Fibroblast of the aortic adventitia (primary cell): ENCODE data around the gene JAK1. TPM values are rescaled to one million over a fixed set of nuclear protein-coding genes. Genes with fewer than 3 reads are reported as not detected.

ENCODE experiments used
- DNase-seq: peaks from one replicate; pipeline ENCODE4 v3.0.0-alpha.2; 2010; ENCODE audit warnings: low read depth
- H3K4me3 ChIP-seq: 2 replicates; pipeline ENCODE4 v1.5.1; 2011; ENCODE audit warnings: low read depth, mild to moderate bottlenecking, control low read depth, low read length, moderate library complexity
- CTCF ChIP-seq: IDR thresholded peaks from 2 replicates; pipeline ENCODE4 v1.5.1; 2011; ENCODE audit warnings: mild to moderate bottlenecking, low read length, control low read depth, inconsistent platforms; ENCODE audit not compliant: insufficient read depth
- total RNA-seq: library from RNA; depleted of rRNA; stranded (reverse); fragments of >200 nt; gene quantifications from 2 replicates; pipeline ENCODE4 v1.2.3, GENCODE V29; 2012; ENCODE audit warnings: low replicate concordance

JAK1 gene
- total RNA-seq, 1 donor, result 159 TPM

GRCh38 chr1:64874666-64875065 is 91.7 kb downstream of the JAK1 start:
- no peak for TF ChIP-seq CTCF

GRCh38 chr1:64873576-64873975 is 92.8 kb downstream of the JAK1 start:
- no peak overlapping the region for H3K4me3 ChIP-seq
- TF ChIP-seq CTCF, result no peak
- DNase-seq, result no peak

More at GRCh38 chr1:64874666-64875065, 91.7 kb downstream of the JAK1 start:
- H3K4me3 ChIP-seq, result no peak overlapping the region
- DNase-seq, result no peak

GRCh38 chr1:64872067-64872466 is 94.3 kb downstream of the JAK1 start:
- no peak for DNase-seq
- H3K4me3 ChIP-seq, result no peak overlapping the region
- no peak for TF ChIP-seq CTCF

- no peak for DNase-seq
- TF ChIP-seq CTCF, result no peak
- no peak overlapping the region for H3K4me3 ChIP-seq
Observed at GRCh38 chr1:64871256-64871655, 95.1 kb downstream of the JAK1 start.

- no peak for TF ChIP-seq CTCF
- no peak overlapping the region for H3K4me3 ChIP-seq
- no peak for DNase-seq
Observed at GRCh38 chr1:64867266-64867665, 99.1 kb downstream of the JAK1 start.

GRCh38 chr1:64866689-64867088 is 99.7 kb downstream of the JAK1 start:
- TF ChIP-seq CTCF, result no peak
- no peak for DNase-seq
- H3K4me3 ChIP-seq, result no peak overlapping the region

GRCh38 chr1:64865105-64865757 is 101.1 kb downstream of the JAK1 start:
- no peak for DNase-seq
- H3K4me3 ChIP-seq, result no peak overlapping the region
- no peak for TF ChIP-seq CTCF
